ENCODE results near the gene MPG.
"Not testable (repeated sequence)": the region's sequence is repeated elsewhere in the genome, so short reads cannot be mapped to it uniquely, and the experiment has no call there.

Gene MPG, protein sequence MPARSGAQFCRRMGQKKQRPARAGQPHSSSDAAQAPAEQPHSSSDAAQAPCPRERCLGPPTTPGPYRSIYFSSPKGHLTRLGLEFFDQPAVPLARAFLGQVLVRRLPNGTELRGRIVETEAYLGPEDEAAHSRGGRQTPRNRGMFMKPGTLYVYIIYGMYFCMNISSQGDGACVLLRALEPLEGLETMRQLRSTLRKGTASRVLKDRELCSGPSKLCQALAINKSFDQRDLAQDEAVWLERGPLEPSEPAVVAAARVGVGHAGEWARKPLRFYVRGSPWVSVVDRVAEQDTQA

DNA sequence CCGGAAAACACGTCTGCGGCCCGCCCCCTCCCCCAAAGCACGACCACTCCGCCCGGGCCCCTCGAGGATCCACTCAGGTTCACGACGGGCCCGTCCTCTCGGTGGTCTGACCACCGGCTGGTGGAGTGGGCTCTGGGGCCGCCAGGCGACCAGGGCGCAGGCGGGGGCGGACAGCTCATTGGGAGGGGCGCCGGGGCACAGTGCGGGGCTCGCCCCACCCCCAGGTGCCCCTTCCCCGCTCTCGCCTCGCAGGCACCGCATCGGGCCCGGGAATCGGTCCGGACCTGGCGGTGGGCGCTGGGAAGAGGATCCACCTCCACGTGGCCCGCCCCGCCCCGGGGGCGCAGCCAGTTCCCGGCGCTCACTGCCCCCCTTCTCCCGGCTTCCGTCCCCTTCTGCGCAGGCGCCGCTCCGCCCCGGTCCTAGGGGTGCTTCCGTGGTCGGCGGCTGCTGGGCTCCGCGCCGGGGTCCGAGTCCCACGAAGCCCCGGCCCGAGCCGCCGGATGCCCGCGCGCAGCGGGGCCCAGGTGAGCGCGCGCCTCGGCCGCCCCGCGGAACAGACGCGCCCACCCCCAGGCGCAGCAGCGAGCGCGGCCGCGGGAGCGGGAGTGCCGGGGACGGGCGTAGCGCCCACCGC, at the start of gene MPG:
MPG (plus strand) TSS at position 419 of the 637 bp plus-strand sequence; CDS start at position 504, 85 bp downstream.
- DNase-seq (ENCODE audit: low read depth in 2 of 2) = peak; percentile 63 to 81

DNA sequence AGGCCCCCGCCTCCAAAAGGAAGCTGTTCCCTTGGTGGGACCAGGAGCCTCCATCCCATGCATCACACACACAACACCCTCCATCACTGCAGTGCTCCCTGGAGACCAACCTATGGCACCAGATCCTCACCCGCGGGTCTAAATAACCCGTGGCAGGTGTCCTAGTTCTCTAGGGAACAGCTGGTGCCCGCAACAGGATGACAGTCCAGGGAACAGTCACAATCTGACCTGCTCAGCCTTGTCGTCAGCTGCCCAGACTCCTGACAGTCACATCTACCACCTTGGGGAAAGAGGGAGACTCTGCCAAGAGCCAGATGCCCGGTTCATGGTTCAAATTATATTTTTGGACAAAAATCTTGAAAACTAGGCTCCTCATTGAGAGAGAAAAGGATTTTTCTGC, 47.4 kb upstream of the MPG start:
- DNase-seq (ENCODE audit: low read depth in 2 of 2) = not testable (repeated sequence)

DNA sequence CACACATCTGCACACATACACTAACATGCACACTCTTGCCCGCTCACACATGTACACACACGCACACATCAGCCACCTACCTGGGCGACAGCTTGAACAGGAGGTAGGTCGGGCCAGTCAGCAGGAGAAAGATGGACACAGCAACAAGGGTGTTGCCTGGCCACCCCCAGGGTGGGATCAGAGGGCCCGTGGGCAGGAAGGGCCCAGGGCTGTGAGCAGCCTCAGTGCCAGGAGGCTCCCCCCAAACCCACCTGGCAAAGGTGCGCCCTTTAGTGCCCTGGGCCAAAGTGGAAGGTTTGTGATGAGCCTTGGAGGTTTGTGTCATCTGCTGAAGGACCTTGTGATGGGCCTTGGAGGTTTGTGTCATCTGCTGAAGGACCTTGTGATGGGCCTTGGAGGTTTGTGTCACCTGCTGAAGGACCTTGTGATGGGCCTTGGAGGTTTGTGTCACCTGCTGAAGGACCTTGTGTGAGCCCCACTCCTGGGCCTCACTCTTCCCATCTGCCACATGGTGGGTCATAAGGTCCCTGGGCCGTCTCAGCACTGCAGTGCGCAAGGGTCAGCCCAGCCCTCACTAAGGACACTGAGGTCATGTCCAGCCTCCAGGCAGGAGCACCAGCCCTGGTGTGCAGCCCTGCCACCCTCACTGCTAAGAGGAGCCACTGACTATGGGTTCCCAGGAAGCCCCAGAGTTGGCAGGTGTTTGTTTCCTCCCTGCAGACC, 44.7 kb upstream of the MPG start:
- DNase-seq (ENCODE audit: low read depth in 2 of 2) = not testable (repeated sequence)

DNA sequence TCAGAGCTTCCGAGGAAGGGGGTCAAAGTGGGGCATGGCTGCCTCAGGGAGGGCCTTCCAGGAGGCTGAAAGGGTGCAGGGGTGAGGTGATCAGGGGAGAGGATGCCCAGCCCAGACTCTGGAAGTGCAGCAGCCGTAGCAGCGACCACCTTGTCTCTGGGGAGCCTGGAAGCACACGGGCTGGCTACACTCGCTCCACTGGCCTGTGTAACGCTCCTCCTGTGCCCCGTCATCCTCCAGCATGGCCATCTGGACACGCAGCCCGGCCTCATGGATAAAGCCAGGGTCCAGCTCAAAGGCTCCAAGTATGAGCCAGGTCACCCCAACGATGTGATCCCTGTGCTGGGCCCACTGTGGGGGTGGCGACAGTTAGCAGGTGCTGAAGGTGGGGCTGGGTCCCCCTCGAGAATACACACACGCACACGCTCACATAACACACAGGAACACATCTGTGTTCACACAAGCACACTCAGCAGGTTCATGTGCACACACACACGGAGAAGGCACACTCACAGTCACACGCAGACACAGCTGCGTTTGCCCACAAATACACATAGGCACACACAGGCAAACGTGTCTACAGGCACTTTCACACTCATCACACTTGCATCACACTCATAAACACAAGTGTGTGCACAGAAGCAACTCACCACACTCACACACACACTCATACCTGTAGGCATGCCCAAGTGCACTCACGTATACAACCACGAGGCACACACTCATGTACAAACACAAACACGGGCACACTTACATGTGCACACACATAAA, 44.0 kb upstream of the MPG start:
- no peak for DNase-seq (ENCODE audit: low read depth in 2 of 2)

DNA sequence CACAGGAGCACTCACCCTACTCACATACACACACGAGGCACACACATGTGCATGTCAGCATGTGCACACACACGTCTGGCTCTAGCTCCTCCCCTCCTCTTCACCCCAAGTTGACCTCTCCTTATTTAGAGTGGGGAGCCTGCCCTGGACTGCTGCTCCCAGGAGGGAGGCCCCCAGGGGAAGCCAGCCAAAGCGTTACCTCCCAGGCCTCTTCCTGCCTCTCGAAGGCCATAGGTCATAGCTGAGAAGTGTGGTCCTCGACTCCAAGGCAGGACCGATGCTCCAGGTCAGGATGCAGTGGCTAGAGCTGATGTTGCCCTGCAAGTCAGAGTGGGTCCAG, 43.4 kb upstream of the MPG start:
- no peak for DNase-seq (ENCODE audit: low read depth in 2 of 2)

DNA sequence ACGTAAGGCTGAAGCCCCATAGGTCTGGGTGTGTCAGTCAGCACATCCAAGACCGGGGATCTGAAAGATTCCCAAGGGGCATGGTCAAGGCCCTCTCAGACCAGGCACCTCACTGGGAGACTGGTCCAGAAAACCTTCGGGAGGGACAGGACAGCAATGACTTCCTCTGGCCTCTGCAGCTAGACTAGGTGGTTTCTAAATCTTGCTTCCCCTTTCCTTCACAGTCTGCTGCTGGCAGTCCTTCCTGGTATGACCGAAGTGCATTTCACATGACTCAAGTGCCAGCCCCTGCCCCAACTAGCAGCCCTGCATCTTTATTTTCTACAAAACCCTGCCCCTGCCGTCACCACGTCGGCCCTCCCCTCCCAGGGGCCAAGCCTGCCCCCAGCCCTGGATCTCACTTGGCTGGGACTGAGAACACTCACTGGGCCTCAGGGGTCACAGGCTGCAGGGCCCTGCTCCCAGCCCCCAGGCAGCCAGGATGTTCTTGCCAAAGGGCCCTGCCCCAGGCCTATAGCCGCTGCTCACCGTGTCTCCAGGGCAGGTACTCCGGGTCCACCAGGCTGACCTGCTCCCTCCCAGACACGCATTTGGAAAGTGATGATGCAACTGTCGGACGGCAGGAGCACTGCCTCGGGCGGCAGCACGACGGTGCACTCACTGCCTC, 42.9 kb upstream of the MPG start:
- DNase-seq (ENCODE audit: low read depth in 2 of 2) = no peak

DNA sequence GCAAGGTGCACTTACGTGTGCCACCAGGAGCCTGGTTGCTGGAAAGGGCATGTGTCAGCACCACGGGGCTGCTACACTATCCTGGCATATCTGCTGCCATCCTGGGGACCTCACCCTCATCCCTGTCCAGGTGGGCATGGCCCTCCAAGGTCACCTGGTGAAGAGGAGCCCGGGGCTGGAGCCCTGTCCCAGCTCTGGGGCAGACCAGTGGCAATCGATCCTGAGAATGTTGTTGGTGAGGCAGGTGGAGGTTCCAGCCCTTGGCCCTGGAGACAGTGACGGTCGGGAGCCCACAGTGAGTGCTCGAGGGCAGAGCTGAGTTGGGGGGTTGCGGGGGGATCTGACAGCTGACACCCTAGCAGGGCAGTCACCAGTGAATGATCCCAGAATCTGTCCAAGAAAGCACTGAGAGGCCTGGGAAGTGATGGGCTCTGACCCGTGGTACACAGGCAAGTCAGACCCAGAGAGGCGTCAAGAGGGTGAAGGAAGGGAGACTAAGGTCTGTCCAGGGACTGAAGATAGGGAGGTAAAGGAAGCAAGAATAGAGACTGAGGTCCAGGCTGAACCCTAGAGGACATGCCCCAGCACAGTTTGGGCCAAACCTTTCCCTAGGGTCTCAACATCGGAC, 42.2 kb upstream of the MPG start:
- DNase-seq (ENCODE audit: low read depth in 2 of 2) = no peak

DNA sequence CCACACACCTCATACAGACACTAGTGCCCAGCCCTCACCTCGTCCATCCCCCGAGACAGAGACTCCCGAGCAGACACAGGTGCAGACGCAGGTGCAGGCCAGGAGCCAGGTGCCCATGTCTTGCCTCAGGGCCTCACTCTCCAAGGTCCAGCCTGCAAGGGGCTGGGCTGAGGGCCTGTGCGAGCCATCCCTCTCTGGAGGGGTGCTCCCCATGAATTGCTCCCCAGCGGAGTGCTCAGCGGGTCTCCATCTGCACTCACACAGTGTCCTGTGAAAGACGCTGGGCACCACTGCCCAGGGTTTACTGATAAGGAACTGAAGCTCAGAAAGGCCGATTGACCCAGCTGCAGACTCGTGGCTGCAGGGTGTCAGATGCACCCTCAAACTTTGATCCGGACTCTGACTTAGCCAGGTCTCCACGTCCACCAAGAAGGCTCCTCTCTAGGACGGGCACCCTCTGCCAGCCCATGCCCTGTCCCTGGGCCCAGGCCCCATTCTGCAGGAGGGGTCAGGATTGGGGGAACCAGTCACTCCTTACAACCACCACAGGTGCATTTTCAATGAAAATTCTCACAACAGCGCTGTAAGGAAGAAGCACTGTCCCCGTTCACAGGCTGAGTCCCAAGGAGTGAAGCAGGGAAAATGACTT, 41.6 kb upstream of the MPG start:
- no peak for DNase-seq (ENCODE audit: low read depth in 2 of 2)

DNA sequence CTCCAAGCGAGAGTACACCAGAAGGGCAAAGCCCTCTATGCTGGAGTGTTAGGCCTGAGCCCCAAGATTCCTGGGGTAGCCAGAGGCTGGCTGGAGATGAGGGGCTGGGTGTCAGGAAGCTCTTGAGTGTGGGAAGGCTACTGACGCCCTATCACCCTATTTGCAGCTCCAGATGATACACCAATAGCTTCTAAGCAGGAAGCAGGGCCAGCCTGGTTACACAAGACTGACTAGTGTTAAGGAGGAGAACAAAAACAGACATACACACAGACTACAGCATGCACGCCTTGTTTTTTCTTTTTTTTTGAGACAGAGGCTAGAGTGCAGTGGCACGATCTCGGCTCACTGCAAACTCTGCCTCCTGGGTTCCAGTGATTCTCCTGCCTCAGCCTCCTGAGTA, 40.5 kb upstream of the MPG start:
- DNase-seq (ENCODE audit: low read depth in 2 of 2) = no peak

DNA sequence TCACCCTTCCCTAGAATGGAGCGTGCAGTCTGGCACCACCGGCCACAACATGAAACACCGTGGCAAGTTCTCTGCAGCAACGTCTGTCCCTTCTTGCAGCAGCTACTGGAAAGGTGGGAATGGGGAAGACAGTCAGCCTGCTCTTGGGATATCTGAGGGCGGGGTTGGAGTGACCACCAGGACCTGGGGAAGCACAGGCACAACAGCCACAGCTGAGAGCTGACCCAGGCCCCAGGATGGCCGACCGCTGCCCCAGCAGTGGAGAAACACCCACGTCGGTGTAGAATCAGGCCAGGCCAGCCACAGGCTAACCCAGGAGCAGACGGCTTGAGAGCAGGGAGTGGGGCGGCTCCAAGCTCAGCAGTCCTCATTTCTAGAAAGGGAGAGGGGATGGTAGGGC, 39.8 kb upstream of the MPG start:
- DNase-seq (ENCODE audit: low read depth in 2 of 2) = not testable (repeated sequence)

DNA sequence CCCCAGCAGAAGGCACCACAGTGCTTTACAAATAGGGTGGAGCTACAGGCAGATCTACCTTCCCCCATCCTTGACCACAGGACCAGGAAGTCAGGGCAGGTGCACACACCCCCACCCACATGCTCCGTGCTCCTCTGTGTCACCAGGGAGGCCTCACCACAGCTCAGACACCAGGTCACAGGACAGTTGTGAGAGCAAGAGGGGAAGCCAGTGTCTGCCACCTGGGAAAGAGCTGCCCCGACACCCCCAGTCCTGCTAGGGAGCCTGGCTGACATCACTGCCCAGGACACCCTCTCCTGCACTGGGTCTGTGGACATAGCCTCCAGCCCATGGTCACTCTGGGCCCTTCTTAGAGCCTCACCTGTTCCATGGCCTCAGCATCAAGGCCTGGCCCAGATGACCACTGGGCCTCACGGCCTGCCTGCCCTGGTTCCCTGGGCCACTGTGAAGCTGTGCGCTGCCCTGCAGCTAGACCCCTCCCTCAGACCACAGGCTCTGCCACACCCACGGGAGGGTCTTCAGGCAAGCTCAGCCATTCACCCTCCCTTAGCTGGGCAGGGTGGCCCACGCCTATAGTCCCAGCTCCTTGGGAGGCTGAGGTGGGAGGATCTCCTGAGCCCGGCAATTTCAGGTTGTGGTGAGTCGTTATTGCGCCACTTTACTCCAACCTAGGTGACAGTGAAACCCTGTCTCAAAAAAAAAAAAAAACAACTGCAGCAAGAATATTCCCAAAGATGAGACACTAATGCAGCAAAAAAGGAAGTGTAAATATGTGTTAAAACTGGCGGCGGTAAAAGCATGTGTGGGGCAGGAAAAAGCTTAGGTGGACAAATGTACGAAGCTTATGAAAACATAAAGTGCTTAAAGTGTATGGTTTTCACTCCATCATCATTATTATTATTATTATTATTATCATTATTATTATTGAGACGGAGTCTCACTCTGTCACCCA, 38.8 kb upstream of the MPG start:
- DNase-seq (ENCODE audit: low read depth in 2 of 2) = peak in 1 of 2 experiments; percentile 24

DNA sequence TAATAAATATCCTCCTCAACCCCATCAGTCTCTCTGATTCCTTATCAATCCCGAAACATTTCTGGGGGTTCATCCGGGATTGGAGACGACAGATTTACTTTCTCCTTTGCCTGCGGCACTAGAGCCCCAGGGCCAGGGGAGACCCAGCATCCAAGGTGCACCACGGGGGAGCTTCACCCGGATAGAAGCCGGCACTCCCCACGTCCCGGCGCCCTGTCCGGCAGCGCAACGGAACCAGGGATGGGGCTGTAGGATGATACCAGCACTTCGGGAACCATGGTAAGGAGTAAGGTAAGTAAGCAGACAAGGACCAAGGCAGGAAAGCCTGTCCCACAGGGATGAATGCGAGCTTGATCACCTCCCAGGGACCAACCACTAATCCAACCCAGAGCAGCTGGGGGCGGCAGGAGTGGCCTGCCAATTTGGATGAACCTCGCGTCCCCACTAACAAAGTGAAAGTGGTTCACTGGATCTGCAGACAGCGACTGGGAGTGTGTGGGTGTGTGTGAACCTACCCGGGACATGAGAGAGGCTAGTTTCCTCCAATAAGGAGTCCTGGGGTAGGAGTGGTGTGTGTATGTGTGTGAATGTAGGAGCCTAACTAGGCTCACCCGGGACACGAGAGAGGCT, 36.5 kb upstream of the MPG start:
- DNase-seq (ENCODE audit: low read depth in 2 of 2) = no peak

DNA sequence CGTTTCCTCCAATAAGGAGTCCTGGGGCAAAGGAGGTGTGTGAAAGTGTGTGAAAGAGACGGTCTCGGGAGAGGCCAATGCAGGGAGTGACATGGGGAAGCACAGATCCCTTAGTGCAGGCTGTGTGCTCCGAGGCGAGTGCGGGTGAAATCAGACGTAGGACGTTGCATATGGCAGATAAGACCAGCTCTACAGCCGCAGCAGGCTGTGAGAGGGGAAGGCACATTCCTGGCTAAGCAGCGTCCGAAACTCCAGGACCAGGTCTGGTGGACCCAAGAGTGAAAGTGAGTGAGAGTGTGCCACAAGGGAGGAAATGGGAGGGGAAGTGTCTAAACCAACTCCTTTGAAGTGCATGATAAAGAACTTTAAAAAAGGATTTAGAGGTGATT, 36.0 kb upstream of the MPG start:
- DNase-seq (ENCODE audit: low read depth in 2 of 2) = no peak

DNA sequence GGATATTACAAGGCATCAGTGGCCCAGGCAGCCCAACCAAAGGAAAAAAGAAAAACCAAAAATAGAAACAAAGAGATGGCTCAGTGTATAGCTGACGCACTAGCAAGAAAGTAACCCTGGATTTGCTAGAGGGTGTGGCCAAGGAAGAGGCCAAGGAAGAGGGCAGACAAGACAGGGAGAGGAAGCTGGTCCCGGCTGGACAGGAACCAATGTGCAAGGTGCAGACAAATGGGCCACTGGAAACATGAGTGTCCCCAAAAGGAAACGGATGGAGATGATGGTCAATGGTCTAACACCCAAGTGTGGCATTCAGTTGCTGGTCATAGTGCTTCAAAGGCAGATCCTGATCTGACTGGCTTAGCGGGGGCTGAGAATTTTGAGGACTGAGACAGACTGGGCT, 35.3 kb upstream of the MPG start:
- DNase-seq (ENCODE audit: low read depth in 2 of 2) = no peak

DNA sequence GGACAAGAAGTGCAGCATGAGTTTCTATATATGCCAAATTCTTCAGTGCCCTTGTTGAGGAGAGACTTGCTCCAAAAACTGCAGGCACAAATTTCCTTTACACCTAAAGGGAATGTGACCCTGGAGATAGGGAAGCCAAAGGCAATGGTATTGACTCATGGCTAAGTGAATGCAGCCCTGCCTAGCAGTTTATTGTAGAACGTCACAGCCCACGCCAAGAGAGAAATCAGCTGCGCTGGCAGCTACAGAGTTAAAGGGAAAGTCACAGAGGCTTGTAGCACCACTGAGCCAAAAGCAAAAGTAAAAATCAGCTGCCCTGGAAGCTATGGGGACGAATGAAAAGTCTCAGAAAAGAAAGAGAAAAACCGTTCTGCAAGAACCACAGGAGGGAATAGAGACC, 34.7 kb upstream of the MPG start:
- DNase-seq (ENCODE audit: low read depth in 2 of 2) = no peak

DNA sequence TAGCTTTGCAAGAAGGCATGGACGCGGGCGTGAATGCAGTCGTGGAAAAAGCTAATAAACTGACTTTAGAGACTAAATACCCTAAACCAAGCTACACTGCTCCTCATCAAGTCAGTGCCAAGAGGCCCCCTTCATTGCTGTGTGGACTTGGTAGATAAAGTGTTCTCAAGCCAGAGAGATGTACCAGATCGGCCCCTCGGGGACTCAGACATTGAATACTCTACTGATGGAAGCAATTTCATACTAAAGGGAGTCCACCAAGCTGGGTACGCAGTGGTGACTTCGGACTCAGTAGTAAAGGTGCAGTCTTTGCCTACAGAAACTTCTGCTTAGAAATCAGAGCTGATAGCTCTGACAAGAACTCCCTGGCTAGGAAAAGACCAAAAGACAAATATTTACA, 33.4 kb upstream of the MPG start:
- no peak for DNase-seq (ENCODE audit: low read depth in 2 of 2)

DNA sequence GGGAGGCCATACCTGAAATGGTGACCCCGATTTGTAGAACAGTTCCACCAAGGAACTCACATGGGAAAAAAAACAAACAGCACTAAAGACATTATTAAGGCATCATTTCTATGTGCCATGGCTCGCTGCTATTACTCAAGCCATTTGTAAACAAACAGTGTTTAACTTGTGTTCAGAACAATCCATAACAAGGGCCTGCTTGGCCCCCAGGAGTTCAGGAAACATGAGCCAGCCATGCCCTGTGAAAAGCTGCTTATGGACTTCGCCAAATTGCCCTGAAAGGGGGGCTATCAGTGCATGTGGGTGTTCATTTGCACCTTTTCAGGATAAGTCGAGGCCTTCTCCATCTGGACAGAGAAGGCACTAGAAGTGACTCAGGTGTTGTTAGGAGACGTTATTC, 32.6 kb upstream of the MPG start:
- no peak for DNase-seq (ENCODE audit: low read depth in 2 of 2)

DNA sequence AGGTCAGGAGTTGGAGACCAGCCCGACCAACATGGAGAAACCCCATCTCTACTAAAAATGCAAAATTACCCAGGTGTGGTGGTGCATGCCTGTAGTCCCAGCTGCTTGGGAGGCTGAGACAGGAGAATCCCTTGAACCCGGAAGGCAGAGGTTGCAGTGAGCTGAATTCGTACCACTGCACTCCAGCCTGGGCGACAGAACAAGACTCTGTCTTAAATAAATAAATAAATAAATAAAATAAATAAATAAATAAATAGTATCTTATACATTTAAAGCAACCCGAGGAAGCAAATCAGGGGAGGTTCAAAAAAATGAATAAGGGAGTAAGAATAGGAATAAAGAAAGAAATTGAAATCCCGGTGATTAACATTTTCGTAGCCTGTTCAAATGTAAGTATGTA, 31.5 kb upstream of the MPG start:
- DNase-seq (ENCODE audit: low read depth in 2 of 2) = not testable (repeated sequence)

DNA sequence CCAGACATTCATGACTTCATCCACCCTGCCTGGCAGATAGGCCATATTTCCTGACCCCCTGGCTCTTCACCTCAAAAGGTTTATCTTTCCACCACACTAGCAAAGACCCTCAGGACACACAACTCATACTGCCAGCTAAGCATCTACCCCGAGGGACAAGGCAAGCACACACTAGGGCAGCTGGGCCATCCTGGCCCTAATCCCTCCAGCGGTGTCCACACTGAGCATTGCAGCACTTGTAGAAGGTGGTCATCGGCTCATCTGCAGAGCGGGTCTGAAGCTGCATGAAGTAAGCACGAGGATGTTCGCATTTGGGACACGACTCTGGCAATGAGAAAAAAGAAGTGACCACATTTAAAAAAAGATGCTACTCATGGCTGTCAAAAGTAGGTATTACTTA, 30.8 kb upstream of the MPG start:
- DNase-seq (ENCODE audit: low read depth in 2 of 2) = no peak

Measured in stimulated activated CD4-positive, alpha-beta T cell treated with anti-CD3 and anti-CD28 coated beads, Interleukin-12 subunit alpha, Interleukin-12 subunit beta, amount 100 ng/mL, for 24 hours (primary cell).